ENCODE measurements around the gene CYB561D1. TPM values are rescaled to one million over a fixed set of nuclear protein-coding genes. Genes with fewer than 3 reads are reported as not detected.

Gene CYB561D1
- total RNA-seq, 1 donor from 2014 or later = 7.8 TPM

DNA sequence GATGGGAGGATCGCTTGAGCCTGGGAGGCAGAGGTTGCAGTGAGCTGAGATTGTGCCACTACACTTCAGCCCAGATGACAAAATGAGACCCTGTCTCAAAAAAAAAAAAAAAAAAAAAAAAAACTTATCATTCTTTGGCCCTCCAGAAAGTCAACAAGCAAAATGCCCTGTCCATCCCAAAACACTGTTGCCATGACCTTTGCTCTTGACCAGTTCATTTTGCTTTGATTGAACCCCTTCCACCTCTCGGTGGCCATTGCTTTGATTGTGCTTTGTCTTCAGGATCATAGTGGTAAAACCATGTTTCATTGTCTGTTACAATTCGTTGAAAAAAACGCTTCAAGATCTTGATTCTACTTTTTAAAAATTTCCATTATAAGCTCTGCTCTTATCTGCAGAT lies 36.1 kb upstream of the CYB561D1 start:
- Mint-ChIP-seq H3K9me3 (peaks cover 13% of the 10 kb centered on the region), H3K4me3 (no peak overlapping the region), H3K36me3 (ENCODE audit: low read depth) (peaks cover 17% of the 10 kb centered on the region), H3K27ac (ENCODE audit: unreplicated experiment) (no peak overlapping the region), H3K27me3 (ENCODE audit: low read depth) (peaks cover 57% of the 10 kb centered on the region), H3K4me1 (no peaks in the 10 kb centered on the region)
- no peak for DNase-seq (ENCODE audit: low read depth, low spot score)
- TF ChIP-seq, protein P1, sequence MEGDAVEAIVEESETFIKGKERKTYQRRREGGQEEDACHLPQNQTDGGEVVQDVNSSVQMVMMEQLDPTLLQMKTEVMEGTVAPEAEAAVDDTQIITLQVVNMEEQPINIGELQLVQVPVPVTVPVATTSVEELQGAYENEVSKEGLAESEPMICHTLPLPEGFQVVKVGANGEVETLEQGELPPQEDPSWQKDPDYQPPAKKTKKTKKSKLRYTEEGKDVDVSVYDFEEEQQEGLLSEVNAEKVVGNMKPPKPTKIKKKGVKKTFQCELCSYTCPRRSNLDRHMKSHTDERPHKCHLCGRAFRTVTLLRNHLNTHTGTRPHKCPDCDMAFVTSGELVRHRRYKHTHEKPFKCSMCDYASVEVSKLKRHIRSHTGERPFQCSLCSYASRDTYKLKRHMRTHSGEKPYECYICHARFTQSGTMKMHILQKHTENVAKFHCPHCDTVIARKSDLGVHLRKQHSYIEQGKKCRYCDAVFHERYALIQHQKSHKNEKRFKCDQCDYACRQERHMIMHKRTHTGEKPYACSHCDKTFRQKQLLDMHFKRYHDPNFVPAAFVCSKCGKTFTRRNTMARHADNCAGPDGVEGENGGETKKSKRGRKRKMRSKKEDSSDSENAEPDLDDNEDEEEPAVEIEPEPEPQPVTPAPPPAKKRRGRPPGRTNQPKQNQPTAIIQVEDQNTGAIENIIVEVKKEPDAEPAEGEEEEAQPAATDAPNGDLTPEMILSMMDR (conservative IDR thresholded peaks at IDR 0.05) = no peak

DNA sequence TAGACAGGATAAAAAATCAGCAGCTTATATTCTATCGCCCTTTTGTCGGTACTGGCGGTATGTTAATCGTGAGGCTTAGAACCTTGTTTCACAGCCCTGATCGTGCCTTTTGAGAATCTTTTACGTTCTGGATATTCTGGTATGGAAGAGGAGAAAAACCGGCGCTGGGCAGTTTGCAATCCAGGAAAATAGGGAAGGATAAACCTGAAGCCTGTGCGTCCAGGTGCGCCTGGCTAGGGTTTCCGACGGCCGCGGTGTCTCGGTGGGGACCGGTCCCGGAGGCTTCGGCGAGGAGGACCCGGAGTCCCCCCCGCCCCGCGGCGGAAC lies 27.8 kb upstream of the CYB561D1 start:
- no peaks in the 10 kb centered on the region for H3K36me3 Mint-ChIP-seq (ENCODE audit: low read depth)
- TF ChIP-seq, protein P1 (conservative IDR thresholded peaks at IDR 0.05) = no peak
- peaks cover 100% of the 10 kb centered on the region for H3K27me3 Mint-ChIP-seq (ENCODE audit: low read depth)
- peak overlapping the region; percentile 73 for H3K4me3 Mint-ChIP-seq
- H3K9me3 Mint-ChIP-seq = no peaks in the 10 kb centered on the region
- DNase-seq (ENCODE audit: low read depth, low spot score) = no peak
- no peak overlapping the region for H3K27ac Mint-ChIP-seq (ENCODE audit: unreplicated experiment)
- peaks cover 8% of the 10 kb centered on the region for H3K4me1 Mint-ChIP-seq

GRCh38 chr1:109466452-109467300 lies 27.2 kb upstream of the CYB561D1 start, which contains the start of gene SYPL2:
TSS of gene SYPL2 (plus strand) at chr1:109466546. CDS start at chr1:109466844, 298 bp downstream.
- Mint-ChIP-seq H3K4me3 (peak within 1 kb of the TSS; percentile 73), H3K27ac (ENCODE audit: unreplicated experiment) (no peak within 1 kb of the TSS), H3K9me3 (no peaks in the 10 kb centered on the region), H3K4me1 (peaks cover 8% of the 10 kb centered on the region), H3K27me3 (ENCODE audit: low read depth) (peaks cover 100% of the 10 kb centered on the region), H3K36me3 (ENCODE audit: low read depth) (no peaks in the 10 kb centered on the region)
- DNase-seq (ENCODE audit: low read depth, low spot score) = peak; percentile 44
- TF ChIP-seq, protein P1 (conservative IDR thresholded peaks at IDR 0.05) = no peak

GRCh38 chr1:109467301-109467777 lies 26.6 kb upstream of the CYB561D1 start:
- no peaks in the 10 kb centered on the region for H3K36me3 Mint-ChIP-seq (ENCODE audit: low read depth)
- H3K4me1 Mint-ChIP-seq = peaks cover 8% of the 10 kb centered on the region
- TF ChIP-seq, protein P1 (conservative IDR thresholded peaks at IDR 0.05) = no peak
- DNase-seq (ENCODE audit: low read depth, low spot score) = no peak
- no peak overlapping the region for H3K27ac Mint-ChIP-seq (ENCODE audit: unreplicated experiment)
- H3K9me3 Mint-ChIP-seq = no peaks in the 10 kb centered on the region
- H3K4me3 Mint-ChIP-seq = peak overlapping the region; percentile 59
- H3K27me3 Mint-ChIP-seq (ENCODE audit: low read depth) = peaks cover 99% of the 10 kb centered on the region

GRCh38 chr1:109468061-109468460 lies 25.8 kb upstream of the CYB561D1 start:
- H3K27me3 Mint-ChIP-seq (ENCODE audit: low read depth) = peaks cover 99% of the 10 kb centered on the region
- H3K4me1 Mint-ChIP-seq = peaks cover 8% of the 10 kb centered on the region
- peak overlapping the region; percentile 48 for H3K4me3 Mint-ChIP-seq
- H3K27ac Mint-ChIP-seq (ENCODE audit: unreplicated experiment) = no peak overlapping the region
- DNase-seq (ENCODE audit: low read depth, low spot score) = no peak
- H3K36me3 Mint-ChIP-seq (ENCODE audit: low read depth) = no peaks in the 10 kb centered on the region
- TF ChIP-seq, protein P1 (conservative IDR thresholded peaks at IDR 0.05) = no peak
- no peaks in the 10 kb centered on the region for H3K9me3 Mint-ChIP-seq

Measured in neural crest cell (in vitro differentiated cells).